ENCODE data around the gene CCL25. TPM values are rescaled to one million over a fixed set of nuclear protein-coding genes. Genes with fewer than 3 reads are reported as not detected.

The CCL25 gene
- total RNA-seq, 1 experiment from 2014 or later: not detected

- Mint-ChIP-seq H3K27me3 (ENCODE audit: insufficient read depth, unreplicated experiment) (no peaks in the 10 kb centered on the region), H3K9me3 (ENCODE audit: unreplicated experiment) (peaks cover 9% of the 10 kb centered on the region), H3K4me3 (ENCODE audit: unreplicated experiment) (no peak overlapping the region), H3K36me3 (ENCODE audit: insufficient read depth, unreplicated experiment) (peaks cover under 1% of the 10 kb centered on the region), H3K27ac (ENCODE audit: unreplicated experiment) (peak overlapping the region; percentile 46), H3K4me1 (ENCODE audit: low read depth, unreplicated experiment) (no peaks in the 10 kb centered on the region)
- ChIA-PET POLR2A (no interaction called here), CTCF (no interaction called here)
- no peak overlapping the region for H3K4me3 ChIP-seq (ENCODE audit: low read depth, low read length)
- intact Hi-C loops (cut with micrococcal nuclease; ENCODE audit: unreplicated experiment): no loop called here
- no peaks in the 10 kb centered on the region for H3K4me1 ChIP-seq
- TF ChIP-seq CTCF (IDR thresholded peaks at IDR 0.05; ENCODE audit: insufficient read depth in 1 of 2, low read depth in 1 of 2, low read length in 1 of 2, severe bottlenecking in 1 of 2, unreplicated experiment in 1 of 2): no peak
- H3K36me3 ChIP-seq (ENCODE audit: control insufficient read depth, insufficient read depth, low read length): no peaks in the 10 kb centered on the region
- no TSS peak for BruUV-seq (replicated peaks)
- H3K9me3 ChIP-seq: no peaks in the 10 kb centered on the region
- no peak for DNase-seq
- no peaks in the 10 kb centered on the region for H3K27me3 ChIP-seq (replicated peaks; ENCODE audit: control insufficient read depth, insufficient read depth, low read length)
Observed at GRCh38 chr19:8075158-8076074, 22.9 kb downstream of the CCL25 start.

DNA sequence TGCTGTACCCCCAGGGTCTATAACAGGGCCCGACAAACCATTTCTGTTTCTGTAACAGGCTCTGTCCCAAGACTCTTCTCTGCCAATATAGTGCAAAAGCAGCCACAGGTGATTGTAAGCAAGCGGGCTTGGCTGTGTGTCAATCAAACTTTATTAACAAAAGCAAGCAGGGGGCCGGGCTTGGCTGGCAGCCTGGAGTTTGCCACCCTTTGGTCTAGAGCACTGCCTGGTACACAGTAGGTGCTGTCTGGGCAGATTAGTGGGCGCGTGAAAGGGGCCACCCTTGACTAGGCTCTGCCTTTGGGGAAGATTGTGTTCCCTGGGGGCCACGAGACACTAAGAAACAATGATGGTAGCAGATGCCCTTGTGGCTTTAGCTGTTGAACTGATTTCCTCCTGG lies 27.4 kb downstream of the CCL25 start:
- H3K36me3 Mint-ChIP-seq (ENCODE audit: insufficient read depth, unreplicated experiment): no peaks in the 10 kb centered on the region
- POLR2A ChIA-PET: no interaction called here
- intact Hi-C loops (cut with micrococcal nuclease; ENCODE audit: unreplicated experiment): no loop called here

GRCh38 chr19:8080832-8081231 lies 28.3 kb downstream of the CCL25 start:
- Histone ChIP-seq H3K36me3 (ENCODE audit: control insufficient read depth, insufficient read depth, low read length) (no peaks in the 10 kb centered on the region), H3K27me3 (replicated peaks; ENCODE audit: control insufficient read depth, insufficient read depth, low read length) (no peaks in the 10 kb centered on the region), H3K9me3 (no peaks in the 10 kb centered on the region; the same call in 1 of the 2 replicates), H3K4me3 (ENCODE audit: low read depth, low read length) (no peak overlapping the region), H3K4me1 (peaks cover 21% of the 10 kb centered on the region)
- H3K27ac Mint-ChIP-seq (ENCODE audit: unreplicated experiment): peak overlapping the region; percentile 53
- H3K4me3 Mint-ChIP-seq (ENCODE audit: unreplicated experiment): no peak overlapping the region
- intact Hi-C loops (cut with micrococcal nuclease; ENCODE audit: unreplicated experiment): no loop called here
- H3K9me3 Mint-ChIP-seq (ENCODE audit: unreplicated experiment): no peaks in the 10 kb centered on the region
- DNase-seq: no peak
- no TSS peak for BruUV-seq (replicated peaks)
- no peaks in the 10 kb centered on the region for H3K36me3 Mint-ChIP-seq (ENCODE audit: insufficient read depth, unreplicated experiment)
- H3K4me1 Mint-ChIP-seq (ENCODE audit: low read depth, unreplicated experiment): peaks cover 14% of the 10 kb centered on the region
- POLR2A ChIA-PET: no interaction called here
- no peak for TF ChIP-seq CTCF (IDR thresholded peaks at IDR 0.05; ENCODE audit: insufficient read depth in 1 of 2, low read depth in 1 of 2, low read length in 1 of 2, severe bottlenecking in 1 of 2, unreplicated experiment in 1 of 2)
- CTCF ChIA-PET: no interaction called here
- no peaks in the 10 kb centered on the region for H3K27me3 Mint-ChIP-seq (ENCODE audit: insufficient read depth, unreplicated experiment)

More for the DNA sequence above, 27.4 kb downstream of the CCL25 start:
- no peaks in the 10 kb centered on the region for H3K36me3 ChIP-seq (ENCODE audit: control insufficient read depth, insufficient read depth, low read length)
- Mint-ChIP-seq H3K4me1 (ENCODE audit: low read depth, unreplicated experiment) (peaks cover 14% of the 10 kb centered on the region), H3K4me3 (ENCODE audit: unreplicated experiment) (no peak overlapping the region), H3K27me3 (ENCODE audit: insufficient read depth, unreplicated experiment) (no peaks in the 10 kb centered on the region), H3K27ac (ENCODE audit: unreplicated experiment) (no peak overlapping the region), H3K9me3 (ENCODE audit: unreplicated experiment) (no peaks in the 10 kb centered on the region)
- BruUV-seq (replicated peaks): no TSS peak
- no peak overlapping the region for H3K4me3 ChIP-seq (ENCODE audit: low read depth, low read length)
- H3K9me3 ChIP-seq: no peaks in the 10 kb centered on the region; the same call in 1 of the 2 replicates
- H3K4me1 ChIP-seq: peaks cover 15% of the 10 kb centered on the region
- CTCF ChIA-PET: no interaction called here
- TF ChIP-seq CTCF (IDR thresholded peaks at IDR 0.05; ENCODE audit: insufficient read depth in 1 of 2, low read depth in 1 of 2, low read length in 1 of 2, severe bottlenecking in 1 of 2, unreplicated experiment in 1 of 2): no peak
- DNase-seq: no peak
- H3K27me3 ChIP-seq (replicated peaks; ENCODE audit: control insufficient read depth, insufficient read depth, low read length): no peaks in the 10 kb centered on the region

Data from Caco-2 (cell line).